Neural progenitor cell (in vitro differentiated cells): ENCODE data around the gene CBR3. TPM values are rescaled to one million over a fixed set of nuclear protein-coding genes. Genes with fewer than 3 reads are reported as not detected.

Experiments
- DNase-seq: peaks from one replicate; pipeline ENCODE4 v3.0.0-alpha.2; 2016; ENCODE audit warnings: low spot score
- H2AFZ ChIP-seq: fragments of 200-600 bp; sonication (generic); replicated peaks from 2 replicates; pipeline ENCODE4 v1.6.1; 2016; ENCODE audit warnings: antibody characterized with exemption
- H3F3A ChIP-seq: fragments of 200-600 bp; sonication (generic); 2 replicates; pipeline ENCODE4 v1.6.1; 2016; ENCODE audit warnings: antibody characterized with exemption, low read depth
- H3K27ac ChIP-seq: fragments of 200-600 bp; sonication (generic); 2 replicates; pipeline ENCODE4 v1.5.1; 2016; ENCODE audit warnings: mild to moderate bottlenecking
- H3K27me3 ChIP-seq: fragments of 200-600 bp; sonication (generic); 2 replicates; pipeline ENCODE4 v1.6.1; 2016; ENCODE audit warnings: mild to moderate bottlenecking, moderate library complexity
- H3K36me3 ChIP-seq: fragments of 200-600 bp; sonication (generic); 2 replicates; pipeline ENCODE4 v1.5.1; 2016
- H3K4me1 ChIP-seq: fragments of 200-600 bp; sonication (generic); 2 replicates; pipeline ENCODE4 v1.6.1; 2016; ENCODE audit warnings: mixed run types
- H3K4me2 ChIP-seq: fragments of 200-600 bp; sonication (generic); 2 replicates; pipeline ENCODE4 v1.6.1; 2016
- H3K4me3 ChIP-seq: fragments of 200-600 bp; sonication (generic); 2 replicates; pipeline ENCODE4 v1.5.1; 2016
- H3K79me2 ChIP-seq: fragments of 200-600 bp; sonication (generic); 2 replicates; pipeline ENCODE4 v1.6.1; 2016; ENCODE audit warnings: low read depth
- H3K9ac ChIP-seq: fragments of 200-600 bp; sonication (generic); 2 replicates; pipeline ENCODE4 v1.6.1; 2016
- H3K9me3 ChIP-seq: fragments of 200-600 bp; sonication (generic); 2 replicates; pipeline ENCODE4 v1.5.1; 2016; ENCODE audit warnings: low read depth
- H4K20me1 ChIP-seq: fragments of 200-600 bp; sonication (generic); 2 replicates; pipeline ENCODE4 v1.6.1; 2016; ENCODE audit warnings: low read depth
- H3K27ac Mint-ChIP-seq: 3 replicates; pipeline ENCODE4 v1.8.0; 2021; ENCODE audit warnings: mixed read lengths
- H3K27me3 Mint-ChIP-seq: 2 replicates; pipeline ENCODE4 v1.8.0; 2022; ENCODE audit warnings: low read depth, mild to moderate bottlenecking, inconsistent platforms, moderate library complexity, mixed read lengths; ENCODE audit not compliant: insufficient read depth
- H3K36me3 Mint-ChIP-seq: 3 replicates; pipeline ENCODE4 v1.8.0; 2021; ENCODE audit warnings: mixed read lengths
- H3K4me1 Mint-ChIP-seq: 3 replicates; pipeline ENCODE4 v1.8.0; 2021; ENCODE audit warnings: mixed read lengths
- H3K4me3 Mint-ChIP-seq: 3 replicates; pipeline ENCODE4 v1.8.0; 2021; ENCODE audit warnings: mild to moderate bottlenecking, moderate library complexity, mixed read lengths
- H3K9me3 Mint-ChIP-seq: 3 replicates; pipeline ENCODE4 v1.8.0; 2020; ENCODE audit warnings: mixed read lengths
- CTCF ChIP-seq: fragments of 200-600 bp; sonication (generic); IDR thresholded peaks from 2 replicates; pipeline ENCODE4 v1.5.1; 2017; ENCODE audit warnings: antibody characterized with exemption, mild to moderate bottlenecking
- EZH2 ChIP-seq: fragments of 200-600 bp; sonication (generic); IDR thresholded peaks from 2 replicates; pipeline ENCODE4 v1.6.1; 2017; ENCODE audit warnings: antibody characterized with exemption, mild to moderate bottlenecking, moderate library complexity
- EZH2phosphoT487 ChIP-seq: fragments of 200-600 bp; sonication (generic); IDR thresholded peaks from 2 replicates; pipeline ENCODE4 v1.6.1; 2017; ENCODE audit warnings: antibody characterized with exemption
- total RNA-seq: library from RNA; depleted of rRNA; stranded (reverse); fragments of >200 nt; gene quantifications from 2 replicates; pipeline ENCODE4 v1.2.3, GENCODE V29; 2015; ENCODE audit warnings: low replicate concordance

Gene CBR3
- total RNA-seq, 1 donor from 2014 or later, result not detected

GRCh38 chr21:36156815-36157670 is 22.2 kb downstream of the CBR3 start, which contains the start of gene DOP1B:
TSS of gene DOP1B (plus strand) at chr21:36156824. CDS start at chr21:36164734, 7,910 bp downstream.
- Mint-ChIP-seq H3K27ac (no peak within 1 kb of the TSS), H3K9me3 (no peaks in the 10 kb centered on the region), H3K36me3 (no peaks in the 10 kb centered on the region), H3K4me1 (peaks cover 7% of the 10 kb centered on the region), H3K4me3 (peak within 1 kb of the TSS; percentile 83), H3K27me3 (peaks cover 10% of the 10 kb centered on the region)
- DNase-seq, result no peak
- Histone ChIP-seq H3K4me3 (peak within 1 kb of the TSS; percentile 96), H2AFZ (peak within 1 kb of the TSS; percentile 93), H3K9ac (peak within 1 kb of the TSS; percentile 59), H3K4me1 (peaks cover 4% of the 10 kb centered on the region), H4K20me1 (peaks cover 10% of the 10 kb centered on the region), H3K27me3 (peaks cover 42% of the 10 kb centered on the region), H3K4me2 (peak within 1 kb of the TSS; percentile 96), H3K27ac (no peak within 1 kb of the TSS), H3F3A (peaks cover 9% of the 10 kb centered on the region), H3K36me3 (no peaks in the 10 kb centered on the region), H3K79me2 (no peaks in the 10 kb centered on the region), H3K9me3 (no peaks in the 10 kb centered on the region)
- TF ChIP-seq EZH2phosphoT487, result no peak
- TF ChIP-seq EZH2, result peak; percentile 40

GRCh38 chr21:36159356-36159921 is 24.6 kb downstream of the CBR3 start:
- TF ChIP-seq EZH2 (no peak), EZH2phosphoT487 (no peak), CTCF (no peak)
- no peak overlapping the region for H3K9ac ChIP-seq
- H3K36me3 ChIP-seq, result no peaks in the 10 kb centered on the region
- no peak overlapping the region for H3K4me2 ChIP-seq
- Mint-ChIP-seq H3K9me3 (peaks cover 2% of the 10 kb centered on the region), H3K27me3 (peaks cover 12% of the 10 kb centered on the region), H3K4me3 (peak overlapping the region; percentile 9), H3K36me3 (no peaks in the 10 kb centered on the region), H3K4me1 (peaks cover 23% of the 10 kb centered on the region), H3K27ac (no peak overlapping the region)
- no peak overlapping the region for H2AFZ ChIP-seq
- peaks cover 10% of the 10 kb centered on the region for H3K4me1 ChIP-seq
- H3K27me3 ChIP-seq, result peaks cover 28% of the 10 kb centered on the region
- no peaks in the 10 kb centered on the region for H3K9me3 ChIP-seq
- peaks cover 9% of the 10 kb centered on the region for H3F3A ChIP-seq
- H3K27ac ChIP-seq, result no peak overlapping the region
- no peak overlapping the region for H3K4me3 ChIP-seq
- DNase-seq, result no peak
- peaks cover 21% of the 10 kb centered on the region for H4K20me1 ChIP-seq
- H3K79me2 ChIP-seq, result no peaks in the 10 kb centered on the region

GRCh38 chr21:36160850-36161178 is 25.9 kb downstream of the CBR3 start:
- peaks cover 6% of the 10 kb centered on the region for H3K4me1 ChIP-seq
- peaks cover 19% of the 10 kb centered on the region for H4K20me1 ChIP-seq
- no peak overlapping the region for H3K9ac ChIP-seq
- H3K9me3 ChIP-seq, result no peaks in the 10 kb centered on the region
- H3K4me1 Mint-ChIP-seq, result peaks cover 26% of the 10 kb centered on the region
- H3K27ac Mint-ChIP-seq, result no peak overlapping the region
- DNase-seq, result no peak
- TF ChIP-seq EZH2, result no peak
- no peak for TF ChIP-seq CTCF
- TF ChIP-seq EZH2phosphoT487, result no peak
- H3K36me3 ChIP-seq, result no peaks in the 10 kb centered on the region
- H3K36me3 Mint-ChIP-seq, result peaks cover 2% of the 10 kb centered on the region
- peaks cover 2% of the 10 kb centered on the region for H3K9me3 Mint-ChIP-seq
- no peaks in the 10 kb centered on the region for H3K79me2 ChIP-seq
- no peak overlapping the region for H2AFZ ChIP-seq
- no peak overlapping the region for H3K4me3 ChIP-seq
- H3K27me3 ChIP-seq, result peaks cover 14% of the 10 kb centered on the region
- peaks cover 12% of the 10 kb centered on the region for H3K27me3 Mint-ChIP-seq
- H3F3A ChIP-seq, result peaks cover 9% of the 10 kb centered on the region
- H3K27ac ChIP-seq, result no peak overlapping the region
- H3K4me2 ChIP-seq, result no peak overlapping the region
- no peak overlapping the region for H3K4me3 Mint-ChIP-seq
